ENCODE data around the gene RPL7L1.

Gene RPL7L1

GRCh38 chr6:42846505-42846904, 32.9 kb upstream of the RPL7L1 start:
- H3K4me3 ChIP-seq (ENCODE audit: low read depth in 1 of 2, low read length in 1 of 2): no peak overlapping the region
- H3K27me3 ChIP-seq: no peaks in the 10 kb centered on the region
- no peak overlapping the region for H3K27ac ChIP-seq
- H3K36me3 ChIP-seq: peaks cover 36% of the 10 kb centered on the region
- TF ChIP-seq, protein P1, sequence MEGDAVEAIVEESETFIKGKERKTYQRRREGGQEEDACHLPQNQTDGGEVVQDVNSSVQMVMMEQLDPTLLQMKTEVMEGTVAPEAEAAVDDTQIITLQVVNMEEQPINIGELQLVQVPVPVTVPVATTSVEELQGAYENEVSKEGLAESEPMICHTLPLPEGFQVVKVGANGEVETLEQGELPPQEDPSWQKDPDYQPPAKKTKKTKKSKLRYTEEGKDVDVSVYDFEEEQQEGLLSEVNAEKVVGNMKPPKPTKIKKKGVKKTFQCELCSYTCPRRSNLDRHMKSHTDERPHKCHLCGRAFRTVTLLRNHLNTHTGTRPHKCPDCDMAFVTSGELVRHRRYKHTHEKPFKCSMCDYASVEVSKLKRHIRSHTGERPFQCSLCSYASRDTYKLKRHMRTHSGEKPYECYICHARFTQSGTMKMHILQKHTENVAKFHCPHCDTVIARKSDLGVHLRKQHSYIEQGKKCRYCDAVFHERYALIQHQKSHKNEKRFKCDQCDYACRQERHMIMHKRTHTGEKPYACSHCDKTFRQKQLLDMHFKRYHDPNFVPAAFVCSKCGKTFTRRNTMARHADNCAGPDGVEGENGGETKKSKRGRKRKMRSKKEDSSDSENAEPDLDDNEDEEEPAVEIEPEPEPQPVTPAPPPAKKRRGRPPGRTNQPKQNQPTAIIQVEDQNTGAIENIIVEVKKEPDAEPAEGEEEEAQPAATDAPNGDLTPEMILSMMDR (IDR thresholded peaks at IDR 0.05): no peak
- H3K4me1 ChIP-seq (ENCODE audit: control insufficient read depth in 1 of 2, insufficient read depth in 1 of 2, low read depth in 1 of 2, low read length in 1 of 2): no peaks in the 10 kb centered on the region
- H3K9me3 ChIP-seq: no peaks in the 10 kb centered on the region

DNA sequence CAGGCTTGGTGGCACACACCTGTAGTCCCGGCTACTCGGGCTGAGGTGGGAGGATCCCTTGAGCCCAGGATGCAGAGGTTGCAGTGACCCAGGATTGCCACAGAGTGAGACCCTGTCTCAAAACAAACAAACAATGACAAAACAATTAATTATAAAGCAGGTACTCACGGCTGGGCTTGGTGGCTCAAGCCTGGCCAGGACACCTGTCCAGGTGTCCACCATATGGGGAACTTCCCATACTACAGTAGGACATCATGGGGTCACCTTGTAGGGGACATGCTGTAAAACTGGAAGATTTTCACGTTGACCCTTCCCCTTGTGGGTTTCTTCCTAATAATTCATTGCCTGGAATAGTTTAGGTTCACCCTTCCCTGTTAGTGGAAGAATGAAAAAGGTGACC, 30.7 kb upstream of the RPL7L1 start:
- Histone ChIP-seq H3K4me1 (ENCODE audit: control insufficient read depth in 1 of 2, insufficient read depth in 1 of 2, low read depth in 1 of 2, low read length in 1 of 2) (no peaks in the 10 kb centered on the region), H3K36me3 (peaks cover 53% of the 10 kb centered on the region), H3K27me3 (no peaks in the 10 kb centered on the region), H3K27ac (no peak overlapping the region), H3K4me3 (ENCODE audit: low read depth in 1 of 2, low read length in 1 of 2) (no peak overlapping the region), H3K9me3 (no peaks in the 10 kb centered on the region)
- TF ChIP-seq, protein P1 (IDR thresholded peaks at IDR 0.05): no peak

DNA sequence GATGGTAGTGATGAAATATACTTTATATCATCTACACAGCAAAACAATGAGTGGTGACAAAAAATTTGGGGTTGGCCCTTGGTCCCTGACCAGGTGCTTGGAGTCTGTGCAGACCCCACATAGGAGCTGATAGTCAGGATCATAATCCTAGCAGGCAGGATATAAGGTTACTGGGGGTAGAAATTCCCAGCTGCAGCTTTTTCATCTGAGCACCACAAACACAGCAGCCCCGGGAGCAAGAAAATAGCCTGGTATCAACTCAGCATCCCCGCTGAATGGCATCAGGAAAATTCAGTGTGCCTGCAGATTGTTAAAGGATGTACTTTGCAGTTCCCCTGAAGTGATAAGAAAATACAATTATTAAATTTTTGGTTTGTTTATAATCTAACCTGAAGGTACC, 27.8 kb upstream of the RPL7L1 start:
- Histone ChIP-seq H3K4me3 (ENCODE audit: low read depth in 1 of 2, low read length in 1 of 2) (no peak overlapping the region), H3K36me3 (peaks cover 73% of the 10 kb centered on the region)

DNA sequence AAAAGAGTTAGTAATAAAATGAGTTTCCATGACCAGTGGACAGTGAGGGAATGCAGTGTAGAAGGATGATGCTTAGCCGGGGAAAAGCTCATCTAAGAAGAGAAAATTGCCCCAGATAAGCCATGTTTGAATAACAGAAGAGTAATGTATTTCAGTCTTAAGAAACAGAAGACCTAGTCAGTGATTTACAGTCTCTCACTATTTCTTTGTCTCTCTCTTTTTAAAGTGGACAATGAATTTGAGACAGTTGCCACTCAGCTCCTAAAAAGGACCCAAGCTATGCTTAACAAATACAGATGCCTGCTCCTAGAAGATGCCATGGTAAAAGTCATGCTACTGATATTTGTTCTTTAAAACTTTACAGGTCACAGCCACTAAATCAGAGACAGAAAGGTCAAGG, 19.4 kb upstream of the RPL7L1 start:
- peaks cover 100% of the 10 kb centered on the region for H3K36me3 ChIP-seq
- TF ChIP-seq, protein P1 (IDR thresholded peaks at IDR 0.05): no peak
- no peak overlapping the region for H3K4me3 ChIP-seq (ENCODE audit: low read depth in 1 of 2, low read length in 1 of 2)

More for the DNA sequence above, 27.8 kb upstream of the RPL7L1 start:
- Histone ChIP-seq H3K4me1 (ENCODE audit: control insufficient read depth in 1 of 2, insufficient read depth in 1 of 2, low read depth in 1 of 2, low read length in 1 of 2) (no peaks in the 10 kb centered on the region), H3K27ac (no peak overlapping the region), H3K9me3 (no peaks in the 10 kb centered on the region), H3K27me3 (no peaks in the 10 kb centered on the region)
- TF ChIP-seq, protein P1 (IDR thresholded peaks at IDR 0.05): no peak

DNA sequence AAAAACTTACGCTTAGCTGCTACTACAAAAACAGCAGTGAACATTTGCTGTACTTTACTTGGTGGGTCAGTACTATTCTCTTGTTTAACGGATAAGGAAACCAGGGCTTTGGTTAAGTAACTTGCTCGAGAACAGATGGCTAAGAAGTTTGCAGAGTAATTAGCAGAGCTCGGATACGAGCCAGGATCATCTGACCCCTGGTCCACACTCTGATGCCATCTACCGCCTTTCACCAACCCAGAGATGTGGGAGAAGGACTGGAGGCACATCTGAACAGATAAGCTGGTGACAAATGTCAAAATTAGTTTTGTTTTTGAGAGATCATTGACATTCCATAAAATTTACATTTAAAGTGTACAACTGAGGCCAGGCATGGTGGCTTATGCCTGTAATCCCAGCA, 18.9 kb upstream of the RPL7L1 start:
- Histone ChIP-seq H3K27me3 (no peaks in the 10 kb centered on the region), H3K27ac (no peak overlapping the region), H3K36me3 (peaks cover 100% of the 10 kb centered on the region), H3K4me1 (ENCODE audit: control insufficient read depth in 1 of 2, insufficient read depth in 1 of 2, low read depth in 1 of 2, low read length in 1 of 2) (no peaks in the 10 kb centered on the region), H3K9me3 (no peaks in the 10 kb centered on the region), H3K4me3 (ENCODE audit: low read depth in 1 of 2, low read length in 1 of 2) (no peak overlapping the region)
- TF ChIP-seq, protein P1 (IDR thresholded peaks at IDR 0.05): no peak

More for the DNA sequence above, 19.4 kb upstream of the RPL7L1 start:
- no peaks in the 10 kb centered on the region for H3K4me1 ChIP-seq (ENCODE audit: control insufficient read depth in 1 of 2, insufficient read depth in 1 of 2, low read depth in 1 of 2, low read length in 1 of 2)
- H3K9me3 ChIP-seq: no peaks in the 10 kb centered on the region
- H3K27me3 ChIP-seq: no peaks in the 10 kb centered on the region
- H3K27ac ChIP-seq: no peak overlapping the region

DNA sequence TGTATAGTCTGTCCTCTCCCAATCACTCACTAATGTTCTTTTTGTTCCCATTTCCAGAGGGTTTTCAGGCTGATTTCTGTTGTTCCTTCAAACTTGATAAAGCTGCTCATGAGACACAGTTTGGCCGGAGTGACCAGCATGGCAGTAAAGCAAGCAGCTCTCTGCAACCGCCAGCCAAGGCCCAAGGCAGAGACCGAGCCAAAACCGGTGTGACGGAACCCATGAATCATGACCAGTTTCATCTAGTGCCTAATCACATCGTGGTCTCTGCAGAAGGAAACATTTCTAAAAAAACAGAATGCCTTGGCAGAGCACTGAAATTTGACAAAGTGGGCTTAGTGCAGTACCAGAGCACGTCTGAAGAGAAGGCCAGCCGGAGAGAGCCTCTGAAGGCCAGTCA, 14.8 kb upstream of the RPL7L1 start:
- TF ChIP-seq, protein P1 (IDR thresholded peaks at IDR 0.05): no peak
- H3K27ac ChIP-seq: no peak overlapping the region

More for the DNA sequence above, 14.8 kb upstream of the RPL7L1 start:
- no peaks in the 10 kb centered on the region for H3K27me3 ChIP-seq
- peaks cover 99% of the 10 kb centered on the region for H3K36me3 ChIP-seq
- H3K4me3 ChIP-seq (ENCODE audit: low read depth in 1 of 2, low read length in 1 of 2): no peak overlapping the region
- no peaks in the 10 kb centered on the region for H3K9me3 ChIP-seq
- H3K4me1 ChIP-seq (ENCODE audit: control insufficient read depth in 1 of 2, insufficient read depth in 1 of 2, low read depth in 1 of 2, low read length in 1 of 2): no peaks in the 10 kb centered on the region

Measured in neutrophil (primary cell).